ENCODE results near the gene SLC4A8. TPM values are rescaled to one million over a fixed set of nuclear protein-coding genes. Genes with fewer than 3 reads are reported as not detected.
A peak's percentile ranks its signal among the peaks of the same experiment; 100 is the strongest.

The SLC4A8 gene
- total and polyA plus RNA-seq, 4 experiments from 2014 or later = 0.14 to 0.77 (median 0.58) TPM

DNA sequence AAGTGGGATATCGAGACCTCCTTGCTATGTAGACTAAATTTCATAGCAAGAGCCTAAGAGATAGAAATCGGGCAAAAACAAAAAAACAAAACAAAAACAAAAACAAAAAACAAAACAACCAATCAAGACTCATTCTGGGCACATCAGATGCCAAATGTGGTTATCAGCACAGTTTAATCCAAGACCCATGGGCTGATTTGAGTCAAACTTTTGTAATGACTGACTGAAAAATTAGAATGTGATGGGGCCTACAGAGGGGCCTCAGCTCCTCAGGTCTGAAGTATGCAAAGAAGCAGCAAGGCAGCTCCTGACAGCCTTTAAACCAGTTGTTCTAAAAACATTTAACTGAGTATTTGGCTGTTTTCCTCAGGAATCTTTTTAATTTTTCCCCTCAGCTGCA lies 49.3 kb downstream of the SLC4A8 start:
- ChIA-PET POLR2A (ENCODE audit: partially characterized antibody) (no interaction called here), CTCF (ENCODE audit: partially characterized antibody) (no interaction called here)
- no peak for DNase-seq
- no peaks in the 10 kb centered on the region for H3K9me3 ChIP-seq (ENCODE audit: control insufficient read depth in 1 of 2, low read length in 2 of 2)
- no peak overlapping the region for H3K27ac ChIP-seq (ENCODE audit: low read depth, low read length)
- intact Hi-C loops (cut with micrococcal nuclease) = no loop called here
- Mint-ChIP-seq H3K4me3 (no peak overlapping the region), H3K27me3 (no peaks in the 10 kb centered on the region), H3K9me3 (no peaks in the 10 kb centered on the region), H3K36me3 (peaks cover 0 to 1% of the 10 kb centered on the region in 2 donors), H3K4me1 (no peaks in the 10 kb centered on the region), H3K27ac (no peak overlapping the region)
- no peak overlapping the region for H3K4me3 ChIP-seq (ENCODE audit: low read length in 2 of 2)
- H3K36me3 ChIP-seq (ENCODE audit: insufficient read depth, low read length) = no peaks in the 10 kb centered on the region
- H3K4me1 ChIP-seq (ENCODE audit: insufficient read depth, low read length) = no peaks in the 10 kb centered on the region
- no peaks in the 10 kb centered on the region for H3K27me3 ChIP-seq (ENCODE audit: insufficient read depth, low read length)

DNA sequence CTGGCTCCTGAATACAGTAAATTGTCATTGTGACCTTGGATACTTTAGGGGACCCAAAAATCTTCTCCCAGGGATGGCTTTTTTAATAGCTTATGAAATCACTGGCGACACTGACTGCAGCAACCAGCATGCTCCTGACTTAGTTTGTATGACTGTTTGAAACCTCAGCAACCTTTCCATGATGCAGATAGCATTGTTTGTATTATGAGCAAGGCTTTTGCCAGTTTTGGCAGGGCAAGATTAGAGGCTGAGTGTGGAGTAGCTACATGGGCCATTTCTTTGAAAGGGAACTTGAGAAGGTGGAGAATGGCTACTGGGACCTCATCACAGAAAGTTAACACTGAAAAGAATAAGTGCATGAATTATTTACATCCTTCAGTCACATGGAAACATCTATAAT lies 50.9 kb downstream of the SLC4A8 start:
- Mint-ChIP-seq H3K4me3 (no peak overlapping the region), H3K36me3 (peaks cover 0 to 1% of the 10 kb centered on the region in 2 donors), H3K27me3 (no peaks in the 10 kb centered on the region), H3K4me1 (no peaks in the 10 kb centered on the region), H3K9me3 (no peaks in the 10 kb centered on the region), H3K27ac (no peak overlapping the region)
- Histone ChIP-seq H3K4me1 (ENCODE audit: insufficient read depth, low read length) (no peaks in the 10 kb centered on the region), H3K27ac (ENCODE audit: low read depth, low read length) (no peak overlapping the region), H3K4me3 (ENCODE audit: low read length in 2 of 2) (no peak overlapping the region), H3K9me3 (ENCODE audit: control insufficient read depth in 1 of 2, low read length in 2 of 2) (no peaks in the 10 kb centered on the region), H3K36me3 (ENCODE audit: insufficient read depth, low read length) (no peaks in the 10 kb centered on the region), H3K27me3 (ENCODE audit: insufficient read depth, low read length) (no peaks in the 10 kb centered on the region)
- POLR2A ChIA-PET (ENCODE audit: partially characterized antibody) = no interaction called here
- intact Hi-C loops (cut with micrococcal nuclease) = no loop called here
- no peak for DNase-seq
- CTCF ChIA-PET (ENCODE audit: partially characterized antibody) = interaction anchor here (0.6 kb wide), 1 partner anchor 549 kb away, joined by 4 read pairs; no protein-coding TSS in a partner anchor

DNA sequence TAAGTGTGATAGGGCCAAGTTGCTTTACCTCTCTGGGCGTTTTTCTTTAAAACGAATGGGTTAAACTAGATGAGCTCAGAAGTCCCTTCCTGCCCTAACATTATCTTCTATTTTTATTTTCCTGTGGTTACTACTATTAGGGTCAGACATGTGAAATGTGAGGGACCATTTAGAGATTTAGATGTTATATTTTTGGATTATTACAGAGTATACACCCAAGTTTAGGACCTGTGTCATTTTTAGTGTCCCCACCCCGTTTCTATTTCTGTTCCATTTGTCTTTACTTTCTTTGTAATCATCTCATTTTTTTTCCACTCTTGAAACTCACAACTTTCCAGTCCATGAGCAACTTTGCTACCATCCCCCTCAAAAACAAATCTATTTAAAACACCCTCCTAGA lies 56.3 kb downstream of the SLC4A8 start:
- intact Hi-C loops (cut with micrococcal nuclease) = loop anchor here (5.0 kb wide), 1 partner anchor 51 kb away; no protein-coding TSS in a partner anchor
- DNase-seq = no peak
- no peaks in the 10 kb centered on the region for H3K9me3 Mint-ChIP-seq
- Histone ChIP-seq H3K4me1 (ENCODE audit: insufficient read depth, low read length) (peaks cover 30% of the 10 kb centered on the region), H3K27ac (ENCODE audit: low read depth, low read length) (no peak overlapping the region), H3K36me3 (ENCODE audit: insufficient read depth, low read length) (no peaks in the 10 kb centered on the region), H3K27me3 (ENCODE audit: insufficient read depth, low read length) (no peaks in the 10 kb centered on the region), H3K9me3 (ENCODE audit: control insufficient read depth in 1 of 2, low read length in 2 of 2) (no peaks in the 10 kb centered on the region), H3K4me3 (ENCODE audit: low read length in 2 of 2) (no peak overlapping the region)
- peak overlapping the region in 3 of 7 donors; percentile 14 to 65 (median 55) for H3K27ac Mint-ChIP-seq
- ChIA-PET CTCF (ENCODE audit: partially characterized antibody) (interaction anchor here (1.1 kb wide), 1 partner anchor 57 kb away, joined by 3 read pairs; the partner anchor contains the start of gene SLC4A8), POLR2A (ENCODE audit: partially characterized antibody) (no interaction called here)
- H3K27me3 Mint-ChIP-seq = no peaks in the 10 kb centered on the region
- no peaks in the 10 kb centered on the region for H3K36me3 Mint-ChIP-seq
- peaks cover 22 to 38% (median 29%) of the 10 kb centered on the region in 4 donors for H3K4me1 Mint-ChIP-seq
- no peak overlapping the region for H3K4me3 Mint-ChIP-seq

- POLR2A ChIA-PET (ENCODE audit: partially characterized antibody) = interaction anchor here (0.9 kb wide), 1 partner anchor 114 kb away, joined by 3 read pairs; no protein-coding TSS in a partner anchor
- H3K4me1 Mint-ChIP-seq = peaks cover 22 to 38% (median 29%) of the 10 kb centered on the region in 4 donors
- intact Hi-C loops (cut with micrococcal nuclease) = loop anchor here (5.0 kb wide), 1 partner anchor 49 kb away; no protein-coding TSS in a partner anchor
- H3K4me3 Mint-ChIP-seq = peak overlapping the region; percentile 56 to 88 (median 73)
- peak in 4 of 5 donors; percentile 10 to 34 (median 28) for DNase-seq
- Histone ChIP-seq H3K27me3 (ENCODE audit: insufficient read depth, low read length) (no peaks in the 10 kb centered on the region), H3K4me1 (ENCODE audit: insufficient read depth, low read length) (peaks cover 30% of the 10 kb centered on the region), H3K27ac (ENCODE audit: low read depth, low read length) (no peak overlapping the region), H3K4me3 (ENCODE audit: low read length in 2 of 2) (no peak overlapping the region), H3K9me3 (ENCODE audit: control insufficient read depth in 1 of 2, low read length in 2 of 2) (no peaks in the 10 kb centered on the region), H3K36me3 (ENCODE audit: insufficient read depth, low read length) (no peaks in the 10 kb centered on the region)
- CTCF ChIA-PET (ENCODE audit: partially characterized antibody) = interaction anchor here (1.0 kb wide), 1 partner anchor 10 kb away, joined by 3 read pairs; no protein-coding TSS in a partner anchor
- no peaks in the 10 kb centered on the region for H3K27me3 Mint-ChIP-seq
- no peaks in the 10 kb centered on the region for H3K9me3 Mint-ChIP-seq
- H3K36me3 Mint-ChIP-seq = no peaks in the 10 kb centered on the region
- peak overlapping the region; percentile 59 to 92 (median 84) for H3K27ac Mint-ChIP-seq
Observed at GRCh38 chr12:51482929-51483697, 58.5 kb downstream of the SLC4A8 start.

- H3K4me1 Mint-ChIP-seq = peaks cover 22 to 38% (median 29%) of the 10 kb centered on the region in 4 donors
- DNase-seq = no peak
- Histone ChIP-seq H3K27ac (ENCODE audit: low read depth, low read length) (no peak overlapping the region), H3K27me3 (ENCODE audit: insufficient read depth, low read length) (no peaks in the 10 kb centered on the region), H3K4me3 (ENCODE audit: low read length in 2 of 2) (no peak overlapping the region), H3K9me3 (ENCODE audit: control insufficient read depth in 1 of 2, low read length in 2 of 2) (no peaks in the 10 kb centered on the region), H3K36me3 (ENCODE audit: insufficient read depth, low read length) (no peaks in the 10 kb centered on the region), H3K4me1 (ENCODE audit: insufficient read depth, low read length) (peaks cover 30% of the 10 kb centered on the region)
- peak overlapping the region in 7 of 8 donors; percentile 23 to 68 (median 51) for H3K4me3 Mint-ChIP-seq
- no peaks in the 10 kb centered on the region for H3K36me3 Mint-ChIP-seq
- H3K27ac Mint-ChIP-seq = peak overlapping the region in 6 of 7 donors; percentile 3 to 86 (median 66)
- intact Hi-C loops (cut with micrococcal nuclease) = loop anchor here (2.0 to 5.0 kb wide), 2 partner anchors 48 to 59 kb away; partner anchors contain the start of gene SLC4A8
- no peaks in the 10 kb centered on the region for H3K27me3 Mint-ChIP-seq
- ChIA-PET POLR2A (ENCODE audit: partially characterized antibody) (no interaction called here), CTCF (ENCODE audit: partially characterized antibody) (no interaction called here)
- H3K9me3 Mint-ChIP-seq = no peaks in the 10 kb centered on the region
Observed at GRCh38 chr12:51484119-51484518, 59.5 kb downstream of the SLC4A8 start.

- Histone ChIP-seq H3K4me3 (ENCODE audit: low read length in 2 of 2) (no peak overlapping the region), H3K4me1 (ENCODE audit: insufficient read depth, low read length) (peaks cover 19% of the 10 kb centered on the region), H3K36me3 (ENCODE audit: insufficient read depth, low read length) (no peaks in the 10 kb centered on the region), H3K27me3 (ENCODE audit: insufficient read depth, low read length) (no peaks in the 10 kb centered on the region), H3K9me3 (ENCODE audit: control insufficient read depth in 1 of 2, low read length in 2 of 2) (no peaks in the 10 kb centered on the region), H3K27ac (ENCODE audit: low read depth, low read length) (no peak overlapping the region)
- H3K27me3 Mint-ChIP-seq = peaks cover 0 to 1% of the 10 kb centered on the region in 2 donors
- H3K9me3 Mint-ChIP-seq = no peaks in the 10 kb centered on the region
- DNase-seq = no peak
- H3K4me3 Mint-ChIP-seq = no peak overlapping the region
- H3K27ac Mint-ChIP-seq = no peak overlapping the region
- ChIA-PET CTCF (ENCODE audit: partially characterized antibody) (no interaction called here), POLR2A (ENCODE audit: partially characterized antibody) (no interaction called here)
- intact Hi-C loops (cut with micrococcal nuclease) = no loop called here
- no peaks in the 10 kb centered on the region for H3K36me3 Mint-ChIP-seq
- peaks cover 16 to 25% (median 18%) of the 10 kb centered on the region in 4 donors for H3K4me1 Mint-ChIP-seq
Observed at GRCh38 chr12:51488281-51488680, 63.6 kb downstream of the SLC4A8 start.

- DNase-seq = no peak
- Histone ChIP-seq H3K9me3 (ENCODE audit: control insufficient read depth in 1 of 2, low read length in 2 of 2) (no peaks in the 10 kb centered on the region), H3K36me3 (ENCODE audit: insufficient read depth, low read length) (no peaks in the 10 kb centered on the region), H3K4me1 (ENCODE audit: insufficient read depth, low read length) (no peaks in the 10 kb centered on the region), H3K4me3 (ENCODE audit: low read length in 2 of 2) (no peak overlapping the region), H3K27me3 (ENCODE audit: insufficient read depth, low read length) (no peaks in the 10 kb centered on the region), H3K27ac (ENCODE audit: low read depth, low read length) (no peak overlapping the region)
- CTCF ChIA-PET (ENCODE audit: partially characterized antibody) = no interaction called here
- peaks cover 0 to 1% of the 10 kb centered on the region in 2 donors for H3K27me3 Mint-ChIP-seq
- H3K27ac Mint-ChIP-seq = no peak overlapping the region
- intact Hi-C loops (cut with micrococcal nuclease) = no loop called here
- H3K9me3 Mint-ChIP-seq = no peaks in the 10 kb centered on the region
- POLR2A ChIA-PET (ENCODE audit: partially characterized antibody) = no interaction called here
- H3K4me1 Mint-ChIP-seq = no peaks in the 10 kb centered on the region
- H3K4me3 Mint-ChIP-seq = no peak overlapping the region
- H3K36me3 Mint-ChIP-seq = no peaks in the 10 kb centered on the region
Observed at GRCh38 chr12:51493281-51493680, 68.7 kb downstream of the SLC4A8 start.

All from CD4-positive, alpha-beta memory T cell (primary cell).